ENCODE data around the gene STS.

Gene STS

DNA sequence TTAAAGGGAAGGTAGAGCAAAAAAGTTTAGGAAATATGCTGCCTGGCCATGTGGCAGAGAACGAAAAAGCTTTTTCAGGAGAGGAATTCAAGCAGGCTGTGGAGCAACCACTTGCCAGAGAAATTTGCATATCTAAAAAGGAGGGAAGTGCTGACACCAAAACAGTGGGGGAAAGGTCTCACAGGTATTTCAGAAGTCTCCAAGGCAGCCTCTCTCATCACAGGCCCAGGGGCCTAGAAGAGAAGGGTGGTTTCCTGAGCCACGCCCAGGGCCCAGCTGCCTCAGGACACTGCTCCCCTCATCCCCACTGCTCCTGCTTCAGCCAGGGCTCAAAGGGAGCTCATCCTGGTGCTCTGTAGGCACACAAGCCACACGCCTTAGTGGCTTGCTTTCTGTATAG is 29.9 kb upstream of the STS start:
- DNase-seq (ENCODE audit: low spot score), result no peak
- in situ Hi-C loops (cut with MboI; ENCODE audit: low pct_unique_long_range_greater_than_20kb, low sequenced_read_pairs, unreplicated experiment), result loop anchor here (25.0 kb wide), 1 partner anchor 820 kb away; the partner anchor contains the start of gene PNPLA4
- TF ChIP-seq, protein P1, sequence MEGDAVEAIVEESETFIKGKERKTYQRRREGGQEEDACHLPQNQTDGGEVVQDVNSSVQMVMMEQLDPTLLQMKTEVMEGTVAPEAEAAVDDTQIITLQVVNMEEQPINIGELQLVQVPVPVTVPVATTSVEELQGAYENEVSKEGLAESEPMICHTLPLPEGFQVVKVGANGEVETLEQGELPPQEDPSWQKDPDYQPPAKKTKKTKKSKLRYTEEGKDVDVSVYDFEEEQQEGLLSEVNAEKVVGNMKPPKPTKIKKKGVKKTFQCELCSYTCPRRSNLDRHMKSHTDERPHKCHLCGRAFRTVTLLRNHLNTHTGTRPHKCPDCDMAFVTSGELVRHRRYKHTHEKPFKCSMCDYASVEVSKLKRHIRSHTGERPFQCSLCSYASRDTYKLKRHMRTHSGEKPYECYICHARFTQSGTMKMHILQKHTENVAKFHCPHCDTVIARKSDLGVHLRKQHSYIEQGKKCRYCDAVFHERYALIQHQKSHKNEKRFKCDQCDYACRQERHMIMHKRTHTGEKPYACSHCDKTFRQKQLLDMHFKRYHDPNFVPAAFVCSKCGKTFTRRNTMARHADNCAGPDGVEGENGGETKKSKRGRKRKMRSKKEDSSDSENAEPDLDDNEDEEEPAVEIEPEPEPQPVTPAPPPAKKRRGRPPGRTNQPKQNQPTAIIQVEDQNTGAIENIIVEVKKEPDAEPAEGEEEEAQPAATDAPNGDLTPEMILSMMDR (IDR thresholded peaks at IDR 0.05; ENCODE audit: extremely low read depth, insufficient read depth, missing control alignments), result no peak

DNA sequence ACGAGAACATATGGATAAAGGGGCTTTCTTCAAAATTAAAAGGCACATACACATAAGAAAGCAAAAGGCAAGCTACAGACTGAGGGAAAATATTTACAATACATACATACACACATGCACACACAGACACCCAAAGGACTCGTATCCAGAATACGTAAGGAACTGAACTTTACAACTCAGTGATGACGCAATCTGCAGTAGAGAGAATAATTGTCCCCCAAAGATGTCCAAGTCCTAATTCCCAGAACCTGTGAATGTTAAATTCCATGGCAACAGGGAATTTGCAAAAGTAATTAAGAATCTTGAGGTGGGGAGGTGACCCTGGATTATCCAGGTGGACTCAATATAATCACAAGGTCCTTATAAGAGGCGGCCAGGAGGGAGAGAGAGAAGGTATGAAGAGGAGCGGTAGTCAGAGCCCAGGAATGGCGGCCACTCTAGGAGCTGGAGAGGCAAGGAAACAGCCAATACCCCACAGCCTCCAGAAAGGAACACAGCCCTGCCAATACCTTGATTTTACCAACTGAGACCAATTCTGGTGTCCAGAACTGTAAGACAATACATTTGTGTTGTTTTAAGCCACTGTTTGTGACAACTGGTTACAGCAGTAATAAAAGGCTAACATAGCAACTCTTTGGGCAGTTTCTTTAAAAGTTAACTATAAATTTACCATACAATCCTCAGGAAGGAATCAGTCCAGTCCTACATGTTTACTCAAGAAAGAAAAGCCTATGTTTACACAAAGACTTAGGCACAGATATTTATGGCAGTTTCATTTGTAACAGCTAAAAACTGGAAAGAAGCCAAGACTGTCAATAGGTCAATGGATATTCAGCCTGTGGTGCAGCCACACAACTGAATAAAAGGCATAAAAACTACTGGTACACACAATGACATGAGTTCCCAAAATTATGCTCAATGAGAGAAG is 27.3 kb upstream of the STS start:
- in situ Hi-C loops (cut with MboI; ENCODE audit: low pct_unique_long_range_greater_than_20kb, low sequenced_read_pairs, unreplicated experiment), result loop anchor here (25.0 kb wide), 1 partner anchor 817 kb away; the partner anchor contains the start of gene PNPLA4

DNA sequence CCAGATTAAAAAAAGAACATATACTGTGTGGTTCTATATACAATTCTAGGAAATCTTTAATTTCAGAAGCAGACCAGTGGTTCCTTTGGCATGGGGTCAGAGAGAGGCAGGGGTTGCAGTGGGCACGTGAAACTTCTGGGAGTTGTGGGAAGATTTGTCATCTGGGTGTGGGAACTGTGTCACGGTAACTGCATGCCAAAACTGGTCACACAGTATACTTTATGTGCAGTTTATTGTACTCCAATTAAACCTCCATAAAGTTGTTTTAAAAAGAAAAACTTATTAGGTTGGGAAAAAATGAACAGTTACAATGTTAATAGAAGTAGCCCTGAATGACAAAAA is 26.7 kb upstream of the STS start:
- DNase-seq (ENCODE audit: low spot score), result no peak
- in situ Hi-C loops (cut with MboI; ENCODE audit: low pct_unique_long_range_greater_than_20kb, low sequenced_read_pairs, unreplicated experiment), result loop anchor here (25.0 kb wide), 1 partner anchor 816 kb away; the partner anchor contains the start of gene PNPLA4
- TF ChIP-seq, protein P1 (IDR thresholded peaks at IDR 0.05; ENCODE audit: extremely low read depth, insufficient read depth, missing control alignments), result no peak

More for the DNA sequence above, 27.3 kb upstream of the STS start:
- DNase-seq (ENCODE audit: low spot score), result no peak
- TF ChIP-seq, protein P1 (IDR thresholded peaks at IDR 0.05; ENCODE audit: extremely low read depth, insufficient read depth, missing control alignments), result no peak

DNA sequence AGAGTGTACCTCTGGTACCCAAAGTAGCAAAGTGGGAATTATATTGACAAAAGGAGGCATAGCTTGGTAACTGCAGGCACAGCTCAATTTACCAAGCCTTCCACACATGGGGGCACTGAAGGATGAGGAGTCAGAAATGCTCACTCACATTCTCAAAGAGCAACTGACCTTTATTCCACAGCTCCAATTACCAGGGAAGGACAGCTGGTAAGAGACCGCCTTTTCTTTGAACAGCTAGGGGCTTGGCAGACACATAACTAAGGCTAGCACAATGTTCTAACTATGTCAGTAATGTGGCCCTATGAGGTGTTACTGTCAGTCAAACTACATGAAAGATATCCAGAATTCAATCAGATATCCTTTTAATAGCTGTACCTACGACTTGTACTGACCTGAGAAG is 20.5 kb upstream of the STS start:
- no peak for DNase-seq (ENCODE audit: low spot score)
- TF ChIP-seq, protein P1 (IDR thresholded peaks at IDR 0.05; ENCODE audit: extremely low read depth, insufficient read depth, missing control alignments), result no peak
- in situ Hi-C loops (cut with MboI; ENCODE audit: low pct_unique_long_range_greater_than_20kb, low sequenced_read_pairs, unreplicated experiment), result loop anchor here (25.0 kb wide), 1 partner anchor 460 kb away; no protein-coding TSS in a partner anchor

DNA sequence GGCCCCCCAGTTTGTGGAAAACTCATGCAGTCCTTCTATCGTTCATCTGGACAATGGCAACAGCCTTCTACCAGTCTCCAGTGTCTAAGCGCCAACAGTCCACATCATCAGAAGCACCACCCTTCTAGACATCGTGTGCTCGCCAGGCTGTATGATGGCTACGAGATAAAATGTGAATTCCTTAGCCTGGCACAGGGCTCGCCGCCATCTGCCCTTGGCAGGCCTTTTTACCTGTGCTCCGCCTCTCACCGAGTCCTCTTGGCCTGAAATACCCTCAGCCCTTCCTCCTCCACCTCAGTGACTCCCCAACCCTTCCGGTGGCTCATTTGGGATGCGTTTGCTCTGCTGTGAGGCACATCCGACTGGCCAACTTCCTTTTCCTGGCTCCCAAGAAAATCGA is 15.9 kb upstream of the STS start:
- TF ChIP-seq, protein P1 (IDR thresholded peaks at IDR 0.05; ENCODE audit: extremely low read depth, insufficient read depth, missing control alignments), result no peak
- in situ Hi-C loops (cut with MboI; ENCODE audit: low pct_unique_long_range_greater_than_20kb, low sequenced_read_pairs, unreplicated experiment), result loop anchor here (25.0 kb wide), 1 partner anchor 456 kb away; no protein-coding TSS in a partner anchor
- no peak for DNase-seq (ENCODE audit: low spot score)

DNA sequence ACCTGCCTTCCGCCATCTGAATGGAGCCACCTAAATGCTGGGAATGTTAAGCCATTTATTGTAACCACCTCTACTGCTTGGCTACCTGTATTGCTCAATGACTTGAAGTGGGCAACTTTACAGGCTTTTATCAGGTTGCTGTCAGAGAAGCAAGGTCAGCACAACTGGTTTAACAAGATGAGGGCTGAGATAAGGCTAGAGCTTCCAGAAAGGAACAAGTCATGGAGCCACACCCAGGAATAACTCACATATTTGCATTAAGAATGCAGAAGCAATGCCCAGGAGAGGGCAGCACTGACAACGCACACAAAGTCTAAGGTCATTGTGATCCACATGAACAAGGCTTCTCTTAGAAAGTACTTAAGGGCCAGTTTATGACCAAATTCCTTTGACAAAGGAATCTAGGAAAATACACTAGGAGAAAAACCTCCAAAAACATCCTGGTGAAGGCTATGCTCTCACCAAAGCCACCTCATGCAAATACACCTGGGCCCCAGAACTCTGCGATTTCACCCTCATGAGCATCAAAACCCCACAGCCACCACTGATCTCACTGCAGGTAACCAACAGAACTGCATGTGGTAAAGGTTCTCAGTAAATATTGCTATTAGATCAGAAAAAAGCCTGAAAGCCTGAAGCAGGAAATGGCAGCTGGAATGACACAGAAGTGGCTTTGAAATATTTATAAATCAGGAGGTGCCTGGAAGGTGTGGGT is 15.0 kb upstream of the STS start:
- DNase-seq (ENCODE audit: low spot score), result no peak
- in situ Hi-C loops (cut with MboI; ENCODE audit: low pct_unique_long_range_greater_than_20kb, low sequenced_read_pairs, unreplicated experiment), result loop anchor here (25.0 kb wide), 1 partner anchor 455 kb away; no protein-coding TSS in a partner anchor
- TF ChIP-seq, protein P1 (IDR thresholded peaks at IDR 0.05; ENCODE audit: extremely low read depth, insufficient read depth, missing control alignments), result peak; percentile 71
